GM21390 (cell line): Measurements from ENCODE around the gene CHI3L2.
A peak's percentile ranks its signal among the peaks of the same experiment; 100 is the strongest.
"Not testable (repeated sequence)": the region's sequence is repeated elsewhere in the genome, so short reads cannot be mapped to it uniquely, and the experiment has no call there.

Experiments used
- ATAC-seq: cut with Tn5 transposase; IDR thresholded peaks from one replicate; pipeline ENCODE4 v1.9.1; 2021; ENCODE audit not compliant: unreplicated experiment

The CHI3L2 gene

GRCh38 chr1:111202366-111202706 lies 25.2 kb upstream of the CHI3L2 start:
- no peak for ATAC-seq

DNA sequence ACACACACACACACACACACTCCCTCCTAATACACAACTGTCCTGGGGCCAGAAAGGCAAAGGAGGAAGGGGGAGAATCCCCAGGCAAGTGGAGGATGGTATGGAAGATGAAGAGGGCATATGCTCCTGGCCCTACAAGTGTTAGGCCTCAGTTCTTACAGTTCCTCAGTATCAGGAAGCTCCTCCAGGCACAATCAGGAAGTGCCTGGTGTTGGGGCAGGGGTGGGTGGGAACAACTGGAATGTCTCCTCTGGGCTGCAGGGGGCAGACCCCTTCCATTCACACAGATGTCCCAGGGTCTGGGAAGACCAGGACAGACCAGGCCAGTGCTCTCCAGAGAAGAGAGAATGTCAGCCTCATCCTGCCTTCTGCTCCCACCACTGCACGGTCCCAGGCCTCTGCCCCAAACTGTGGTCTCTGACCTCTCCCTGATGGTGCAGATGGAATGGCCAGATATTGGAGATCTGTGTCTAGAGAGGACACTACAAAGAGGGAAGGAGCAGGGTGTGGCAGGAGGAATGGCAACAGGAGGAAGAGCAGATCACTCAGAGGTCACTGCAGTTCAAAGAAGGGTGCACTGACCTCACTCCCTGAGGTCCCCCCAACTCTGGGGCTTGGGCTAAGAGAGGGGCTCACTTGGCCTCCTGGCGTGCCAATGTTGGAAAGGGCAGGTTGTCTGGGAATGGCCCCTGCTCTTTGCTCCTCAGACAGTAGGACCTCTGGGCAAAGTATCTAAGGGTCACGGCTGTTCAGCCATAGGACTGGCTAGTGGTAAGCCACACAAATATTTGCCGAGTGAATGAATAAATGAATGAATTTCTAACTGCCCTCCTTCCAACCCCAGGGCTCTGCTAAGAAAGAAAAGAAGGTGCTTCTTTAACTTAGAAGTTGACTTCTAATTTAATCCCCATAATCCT lies 24.5 kb upstream of the CHI3L2 start:
- ATAC-seq, result no peak

GRCh38 chr1:111203681-111204200 lies 23.8 kb upstream of the CHI3L2 start:
- peak; percentile 54 for ATAC-seq

DNA sequence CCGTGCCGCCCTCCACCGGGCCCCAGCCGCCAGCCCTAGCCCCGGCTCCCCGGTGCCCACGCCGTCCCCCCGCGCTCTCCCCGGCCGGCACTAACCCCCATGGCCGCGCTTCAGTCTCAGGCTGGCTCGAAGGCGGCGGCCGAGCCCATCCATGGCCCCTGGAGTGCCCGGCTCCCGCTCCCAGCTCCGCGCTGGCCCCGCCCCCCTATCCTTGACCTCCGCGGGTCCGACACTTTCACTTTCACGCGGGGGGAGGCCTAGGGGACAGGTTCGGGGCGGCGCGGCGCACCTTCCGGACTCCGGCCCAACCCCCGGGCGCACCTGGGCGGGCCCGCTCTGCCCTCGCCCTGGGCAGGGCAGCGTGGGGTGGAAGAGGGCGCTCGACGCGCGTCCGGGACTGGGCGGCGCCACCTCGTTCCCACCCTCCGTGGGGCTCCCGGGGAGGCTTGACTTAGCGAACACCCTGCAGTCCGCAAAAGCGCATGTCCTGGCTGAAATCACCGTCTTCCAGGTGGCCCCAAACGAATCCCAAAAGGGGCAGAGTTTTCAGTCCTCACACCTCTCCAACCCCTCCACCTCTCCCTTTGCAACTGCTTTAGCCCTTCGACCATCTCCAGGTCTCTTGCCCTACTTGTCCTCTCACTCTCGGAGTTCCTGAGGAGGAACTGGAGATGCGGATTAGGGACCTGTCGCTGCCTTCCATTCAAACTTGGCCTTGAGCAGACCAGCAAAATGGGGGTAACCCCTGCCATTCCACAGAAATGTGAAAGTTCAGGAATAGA lies 23.1 kb upstream of the CHI3L2 start:
- peak; percentile 54 for ATAC-seq

GRCh38 chr1:111204983-111205713 lies 22.4 kb upstream of the CHI3L2 start:
- no peak for ATAC-seq

- no peak for ATAC-seq
Measured at GRCh38 chr1:111205714-111206050, 21.8 kb upstream of the CHI3L2 start.

- no peak for ATAC-seq
Measured at GRCh38 chr1:111208921-111209320, 18.6 kb upstream of the CHI3L2 start.

DNA sequence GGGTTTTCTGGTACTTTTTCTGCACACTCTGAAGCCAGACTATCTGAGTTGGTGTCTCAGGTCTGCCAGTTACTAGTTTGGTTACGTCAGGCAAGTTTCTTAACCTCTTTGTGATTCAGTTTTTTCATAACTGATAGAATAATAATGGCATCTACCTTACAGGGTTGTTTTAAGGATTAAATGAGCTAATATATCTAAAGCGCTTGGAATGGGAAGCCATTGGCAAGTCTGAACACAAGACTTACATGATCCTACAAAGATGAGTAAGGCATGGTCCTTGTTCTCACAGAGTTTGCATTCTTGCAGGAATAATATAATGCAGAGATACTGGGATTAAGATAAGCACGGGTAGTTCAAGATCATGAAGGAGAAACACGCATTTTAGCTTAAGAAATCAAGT lies 17.9 kb upstream of the CHI3L2 start:
- no peak for ATAC-seq

GRCh38 chr1:111211921-111212320 lies 15.6 kb upstream of the CHI3L2 start:
- no peak for ATAC-seq

- no peak for ATAC-seq
Measured at GRCh38 chr1:111212634-111213335, 14.7 kb upstream of the CHI3L2 start.

DNA sequence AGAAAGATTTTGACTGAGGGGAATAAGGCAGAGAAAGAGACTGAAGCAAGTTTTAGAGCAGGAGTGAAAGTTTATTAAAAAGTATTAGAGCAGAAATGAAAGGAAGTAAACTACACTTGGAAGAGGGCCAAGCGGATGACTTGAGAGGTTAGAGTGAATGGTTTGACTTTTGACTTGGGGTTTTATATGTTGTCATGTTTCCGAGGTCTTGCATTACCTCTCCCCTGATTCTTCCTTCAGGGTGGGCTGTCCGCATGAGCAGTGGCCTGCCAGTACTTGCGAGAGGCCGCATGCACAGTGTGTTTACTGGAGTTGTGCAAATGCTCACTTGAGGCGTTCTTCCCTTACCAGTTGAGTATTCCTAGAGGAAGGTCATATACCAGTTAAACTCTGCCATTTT lies 14.1 kb upstream of the CHI3L2 start:
- ATAC-seq, result no peak

DNA sequence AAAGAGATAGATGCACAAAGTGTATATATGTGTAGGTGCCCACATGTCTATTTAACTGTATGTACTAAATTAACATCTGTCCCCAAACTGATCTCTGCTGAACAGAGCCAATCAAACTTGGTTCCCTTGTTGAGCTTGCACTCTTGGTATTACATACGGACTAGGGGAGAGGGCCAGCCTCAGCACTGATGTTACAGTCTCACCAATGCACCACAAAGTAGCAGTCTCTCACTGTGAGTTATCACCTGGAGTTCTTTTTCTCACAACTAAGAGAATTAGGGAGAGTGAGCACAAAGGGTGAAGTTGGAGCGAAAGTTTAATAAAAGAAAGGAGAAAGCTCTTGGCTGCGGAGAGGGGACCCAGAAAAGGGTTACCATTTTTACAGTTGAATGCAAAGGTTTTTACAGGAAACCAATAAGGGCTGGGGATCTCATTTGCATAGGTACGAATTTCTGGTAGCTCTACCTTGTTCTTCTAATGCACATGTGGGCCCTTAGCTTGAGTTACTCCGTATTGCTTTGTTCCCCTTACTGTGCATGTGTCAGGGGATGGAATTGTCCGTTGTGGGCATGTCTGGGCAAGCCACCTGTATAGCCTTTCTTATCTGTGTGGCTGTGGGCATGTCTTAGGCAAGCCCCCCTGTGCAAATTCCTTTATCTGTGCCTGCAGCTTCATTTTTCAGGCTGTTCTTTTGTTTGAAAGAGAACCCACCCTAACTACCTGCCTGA lies 13.3 kb upstream of the CHI3L2 start:
- ATAC-seq, result no peak

DNA sequence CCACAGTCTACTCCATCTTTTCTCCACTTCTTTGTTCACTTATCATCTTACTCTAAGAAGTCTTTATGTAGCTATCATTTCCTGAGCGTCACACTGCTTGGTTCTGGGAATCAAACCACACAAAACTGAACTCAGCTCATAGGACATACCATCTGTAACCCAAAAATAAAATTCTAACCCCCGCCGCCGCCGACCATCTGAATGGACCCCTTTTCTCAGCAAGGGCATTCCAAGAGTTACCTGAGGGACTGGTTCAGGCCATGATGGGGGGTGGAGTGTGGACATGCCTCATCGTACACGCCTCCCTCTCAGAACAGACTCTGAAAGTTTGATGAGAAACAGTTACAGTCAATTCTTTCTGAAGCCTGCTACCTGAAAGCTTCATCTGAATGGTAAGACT lies 12.6 kb upstream of the CHI3L2 start:
- no peak for ATAC-seq

DNA sequence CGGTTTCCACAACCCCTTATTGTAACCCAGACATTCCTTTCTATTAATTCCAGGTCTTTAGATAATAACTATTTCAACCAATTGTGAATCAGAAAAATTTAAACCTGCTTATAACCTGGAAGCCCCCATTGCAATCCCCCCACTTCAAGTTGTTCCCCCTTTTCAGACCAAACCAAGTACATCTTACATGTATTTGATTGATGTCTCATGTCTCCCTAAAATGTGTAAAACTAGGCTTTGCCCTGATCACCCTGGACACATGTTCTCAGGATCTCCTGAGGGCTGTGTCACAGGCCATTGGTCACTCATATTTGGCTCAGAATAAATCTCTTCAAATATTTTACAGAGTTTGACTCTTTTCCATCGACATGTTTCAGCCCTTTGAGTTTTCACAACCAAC lies 12.2 kb upstream of the CHI3L2 start:
- not testable (repeated sequence) for ATAC-seq

DNA sequence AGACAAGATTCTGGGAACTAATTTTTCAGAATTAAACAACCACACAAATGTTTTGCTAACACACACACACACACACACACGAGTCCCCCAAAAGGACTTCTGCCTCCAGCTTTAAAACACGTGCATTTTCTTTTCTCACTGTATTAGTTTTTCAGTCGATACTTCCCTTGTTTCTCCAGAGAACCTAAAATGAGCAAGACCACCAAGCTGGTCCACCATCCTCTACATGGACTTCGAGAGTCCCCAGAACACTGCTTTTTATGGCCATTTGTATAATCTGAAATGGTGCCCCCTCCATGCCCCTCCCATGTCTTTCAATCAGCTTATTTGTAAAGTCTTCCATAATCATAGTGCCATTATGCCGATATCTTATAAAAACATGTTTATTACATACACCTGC lies 10.8 kb upstream of the CHI3L2 start:
- no peak for ATAC-seq

GRCh38 chr1:111217183-111217910 lies 10.2 kb upstream of the CHI3L2 start:
- ATAC-seq, result no peak

DNA sequence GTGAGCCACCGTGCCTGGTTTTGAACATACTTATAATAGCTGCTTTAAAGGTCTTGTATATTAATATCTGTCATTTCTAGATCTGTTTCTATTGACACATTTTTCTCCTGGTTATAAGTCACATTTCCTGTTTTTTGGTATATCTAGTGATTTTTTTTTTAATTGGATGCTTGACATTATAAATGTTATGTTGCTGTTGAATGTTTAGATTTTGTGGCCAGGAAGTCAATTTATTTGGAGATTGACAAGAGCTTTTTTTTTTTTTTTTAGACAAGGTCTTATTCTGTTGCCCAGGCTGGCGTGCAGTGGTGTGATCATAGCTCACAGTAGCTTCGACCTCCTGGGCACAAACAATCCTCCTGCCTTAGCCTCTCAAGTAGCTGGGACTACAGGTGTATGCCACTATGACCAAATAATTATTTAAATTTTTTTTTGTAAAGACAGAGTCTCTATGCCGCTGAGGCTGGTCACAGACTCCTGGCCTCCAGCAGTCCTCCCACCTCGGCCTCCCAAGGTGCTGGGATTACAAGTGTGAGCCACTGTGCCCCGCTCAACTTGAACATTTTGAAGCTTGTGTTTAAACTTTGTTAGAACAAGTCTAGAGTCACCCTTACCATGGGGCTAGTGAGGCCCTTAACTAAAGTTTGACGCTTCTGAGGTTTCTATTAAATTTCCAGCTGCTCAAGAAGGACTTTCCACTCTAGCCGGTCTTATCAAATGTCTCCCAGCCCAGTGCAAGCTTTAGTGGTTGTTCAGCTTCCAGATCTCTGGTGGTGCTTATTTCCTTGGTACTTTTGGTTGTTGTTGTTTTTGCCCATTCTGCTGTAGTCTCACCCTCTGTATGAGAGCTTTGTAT lies 8.6 kb upstream of the CHI3L2 start:
- no peak for ATAC-seq

DNA sequence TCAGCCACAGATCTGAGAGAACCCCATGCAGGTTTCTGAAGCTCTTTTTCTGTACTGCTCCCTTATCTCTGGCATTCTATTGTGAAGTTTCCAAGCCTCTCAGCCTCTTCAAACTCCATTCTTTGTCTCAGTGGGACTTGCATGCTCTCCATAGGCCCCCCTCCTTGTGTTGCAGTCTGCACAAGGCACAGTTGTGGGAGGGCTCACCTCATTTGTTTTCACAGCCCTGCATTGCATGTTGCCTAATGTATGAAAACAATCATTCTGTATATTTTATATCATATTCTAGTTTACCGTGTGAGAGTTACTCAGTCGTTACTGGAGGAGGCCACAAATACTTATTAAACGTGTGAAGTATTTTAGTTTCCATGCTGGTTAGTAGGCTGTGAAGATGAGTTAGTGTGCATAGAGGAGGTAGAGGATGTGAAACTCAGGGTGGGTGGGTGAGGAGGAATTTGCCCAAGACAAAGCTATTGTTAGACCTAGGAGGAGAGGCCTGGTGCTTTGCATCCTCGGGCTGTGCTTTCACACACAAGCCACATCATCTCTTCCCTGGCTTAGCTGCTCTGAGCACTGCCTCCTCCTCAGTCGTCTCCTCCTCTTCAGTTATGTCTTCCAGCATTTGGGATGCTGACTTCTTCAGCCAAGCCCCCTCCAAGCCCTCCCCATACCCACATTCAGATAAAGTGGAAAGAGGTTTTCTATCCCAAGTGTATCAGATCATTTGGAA lies 7.8 kb upstream of the CHI3L2 start:
- ATAC-seq, result peak; percentile 39
